ENCODE data around the gene LRCH1.

Gene LRCH1

DNA sequence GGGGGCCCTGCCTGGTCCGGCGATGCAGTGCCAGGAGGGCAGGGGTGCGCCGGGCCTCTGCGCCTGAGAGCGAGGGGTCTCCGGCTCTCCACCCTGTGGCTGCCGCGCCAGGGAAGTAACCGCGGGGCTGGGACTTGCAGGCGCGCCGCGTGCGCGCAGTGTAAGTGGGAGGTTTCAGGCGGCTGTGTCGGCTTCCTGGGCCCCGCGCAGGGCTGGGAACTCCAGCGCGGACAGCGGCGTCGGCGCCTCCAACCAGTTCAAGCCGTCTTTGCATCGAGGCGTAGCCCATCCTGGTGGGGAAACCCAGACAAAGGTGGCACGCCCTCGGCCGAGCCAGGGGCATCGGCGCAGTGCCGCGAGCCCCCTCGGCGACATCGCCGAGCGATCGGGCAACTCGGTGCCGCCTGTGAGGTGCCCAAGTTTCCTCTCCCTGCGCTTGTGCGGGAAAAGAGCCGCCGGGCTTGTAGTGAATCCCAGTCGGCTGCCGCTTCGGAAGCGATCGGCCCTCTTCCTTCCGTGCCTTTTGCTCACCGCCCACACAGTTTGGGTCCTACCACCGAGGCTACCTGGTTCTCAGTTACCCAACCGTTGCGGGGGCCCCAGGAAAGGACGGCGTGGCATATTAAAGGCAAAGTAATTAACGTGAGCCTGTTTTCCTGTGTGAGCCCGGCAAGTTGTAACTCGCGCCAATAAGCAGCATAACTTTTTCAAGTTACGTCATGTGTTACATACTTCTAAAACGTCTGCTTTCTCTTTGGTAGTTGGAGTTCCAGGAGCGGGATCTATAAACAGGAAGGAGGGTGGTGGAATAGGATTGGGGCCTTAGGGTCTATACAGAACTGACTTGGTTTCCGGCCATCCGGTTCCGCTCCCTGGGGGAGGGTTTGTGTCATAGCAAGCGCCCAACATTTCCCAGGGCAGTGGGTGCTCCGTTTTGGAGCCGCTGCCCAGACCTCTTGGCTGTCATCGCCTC lies 1.2 kb downstream of the LRCH1 start:
- H3K36me3 ChIP-seq (ENCODE audit: insufficient read depth), result no peaks in the 10 kb centered on the region
- TF ChIP-seq, protein P1, sequence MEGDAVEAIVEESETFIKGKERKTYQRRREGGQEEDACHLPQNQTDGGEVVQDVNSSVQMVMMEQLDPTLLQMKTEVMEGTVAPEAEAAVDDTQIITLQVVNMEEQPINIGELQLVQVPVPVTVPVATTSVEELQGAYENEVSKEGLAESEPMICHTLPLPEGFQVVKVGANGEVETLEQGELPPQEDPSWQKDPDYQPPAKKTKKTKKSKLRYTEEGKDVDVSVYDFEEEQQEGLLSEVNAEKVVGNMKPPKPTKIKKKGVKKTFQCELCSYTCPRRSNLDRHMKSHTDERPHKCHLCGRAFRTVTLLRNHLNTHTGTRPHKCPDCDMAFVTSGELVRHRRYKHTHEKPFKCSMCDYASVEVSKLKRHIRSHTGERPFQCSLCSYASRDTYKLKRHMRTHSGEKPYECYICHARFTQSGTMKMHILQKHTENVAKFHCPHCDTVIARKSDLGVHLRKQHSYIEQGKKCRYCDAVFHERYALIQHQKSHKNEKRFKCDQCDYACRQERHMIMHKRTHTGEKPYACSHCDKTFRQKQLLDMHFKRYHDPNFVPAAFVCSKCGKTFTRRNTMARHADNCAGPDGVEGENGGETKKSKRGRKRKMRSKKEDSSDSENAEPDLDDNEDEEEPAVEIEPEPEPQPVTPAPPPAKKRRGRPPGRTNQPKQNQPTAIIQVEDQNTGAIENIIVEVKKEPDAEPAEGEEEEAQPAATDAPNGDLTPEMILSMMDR (conservative IDR thresholded peaks at IDR 0.05; ENCODE audit: low read depth, low read length), result 0 out of 2 replicates have a peak, but pooled peaks have one; percentile 15
- peak overlapping the region; percentile 74 for H3K9ac ChIP-seq
- H3K4me3 ChIP-seq (IDR thresholded peaks at IDR 0.05; ENCODE audit: insufficient read depth, low read depth, low read length), result no peak overlapping the region
- no peaks in the 10 kb centered on the region for H4K20me1 ChIP-seq (ENCODE audit: insufficient read depth)
- peak overlapping the region; percentile 93 for H3K4me2 ChIP-seq
- H3K4me1 ChIP-seq (ENCODE audit: low read depth, poor library complexity, severe bottlenecking), result peaks cover 24% of the 10 kb centered on the region
- H3K27me3 ChIP-seq (ENCODE audit: insufficient read depth, low read depth), result no peaks in the 10 kb centered on the region
- H3K27ac ChIP-seq, result peak overlapping the region; percentile 61
- peak overlapping the region; percentile 61 for H2AFZ ChIP-seq (ENCODE audit: low read depth)
- H3K79me2 ChIP-seq (ENCODE audit: insufficient read depth, low read depth), result peaks cover 43% of the 10 kb centered on the region

DNA sequence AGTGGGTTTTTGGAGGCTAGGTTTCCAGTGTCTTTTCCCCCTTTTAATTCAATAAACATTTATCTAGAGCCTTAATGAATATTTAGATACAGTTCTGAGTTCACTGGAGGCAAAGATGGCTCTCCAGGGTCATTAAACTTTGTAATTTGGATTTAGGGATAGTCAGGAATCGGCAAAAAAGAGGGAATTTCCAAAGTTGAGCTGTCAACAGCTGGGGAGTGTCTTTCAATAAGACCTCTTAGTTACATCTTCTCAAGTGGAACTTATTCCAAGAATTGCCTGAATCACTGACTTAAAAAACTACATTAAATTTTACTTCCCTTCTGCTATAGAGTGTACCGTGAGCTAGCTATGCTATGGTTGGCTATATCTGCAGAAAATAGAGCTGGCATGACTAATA lies 2.0 kb downstream of the LRCH1 start:
- H3K79me2 ChIP-seq (ENCODE audit: insufficient read depth, low read depth), result peaks cover 43% of the 10 kb centered on the region
- no peaks in the 10 kb centered on the region for H4K20me1 ChIP-seq (ENCODE audit: insufficient read depth)
- no peak overlapping the region for H3K4me3 ChIP-seq (IDR thresholded peaks at IDR 0.05; ENCODE audit: insufficient read depth, low read depth, low read length)
- H3K9ac ChIP-seq, result peak overlapping the region; percentile 74; the same call in 1 of the 2 replicates
- H2AFZ ChIP-seq (ENCODE audit: low read depth), result no peak overlapping the region
- TF ChIP-seq, protein P1 (conservative IDR thresholded peaks at IDR 0.05; ENCODE audit: low read depth, low read length), result no peak
- peak overlapping the region; percentile 93 for H3K4me2 ChIP-seq
- H3K4me1 ChIP-seq (ENCODE audit: low read depth, poor library complexity, severe bottlenecking), result peaks cover 24% of the 10 kb centered on the region
- H3K27me3 ChIP-seq (ENCODE audit: insufficient read depth, low read depth), result no peaks in the 10 kb centered on the region
- no peaks in the 10 kb centered on the region for H3K36me3 ChIP-seq (ENCODE audit: insufficient read depth)
- no peak overlapping the region for H3K27ac ChIP-seq

DNA sequence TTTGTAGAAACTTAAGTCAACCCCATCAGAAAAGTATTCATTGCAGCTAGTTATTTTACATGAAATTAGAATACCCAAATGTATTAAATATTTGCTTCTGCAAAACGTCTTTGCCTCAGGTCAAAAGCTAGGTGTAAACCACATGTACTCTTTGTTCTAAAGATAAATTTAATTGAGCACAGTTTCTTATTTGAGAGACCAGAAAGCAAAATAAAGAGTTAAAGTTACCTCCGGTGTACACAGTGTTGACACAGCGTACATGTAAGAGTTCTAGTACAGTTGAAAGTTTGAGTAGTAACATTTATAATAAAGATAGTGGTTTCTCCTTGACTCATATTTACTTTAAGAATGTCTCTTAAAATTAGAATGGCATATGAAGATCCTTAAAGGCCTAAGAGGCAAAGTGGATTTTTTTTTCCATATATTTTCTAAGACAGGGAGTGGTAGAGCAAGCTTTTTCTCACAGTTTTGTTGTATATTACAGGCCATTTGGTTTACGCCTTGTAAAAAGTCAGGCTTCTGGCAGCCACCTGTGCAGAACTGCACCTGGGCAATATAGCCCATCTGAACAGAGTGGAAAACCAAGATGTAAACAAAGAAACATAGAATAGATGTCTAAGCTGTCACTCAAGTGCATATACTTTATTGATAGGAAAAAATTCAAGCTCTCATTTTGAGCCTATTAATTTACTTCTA lies 2.9 kb downstream of the LRCH1 start:
- Histone ChIP-seq H3K9ac (no peak overlapping the region), H3K36me3 (ENCODE audit: insufficient read depth) (no peaks in the 10 kb centered on the region), H3K27ac (no peak overlapping the region), H3K27me3 (ENCODE audit: insufficient read depth, low read depth) (no peaks in the 10 kb centered on the region), H3K4me3 (IDR thresholded peaks at IDR 0.05; ENCODE audit: insufficient read depth, low read depth, low read length) (no peak overlapping the region), H4K20me1 (ENCODE audit: insufficient read depth) (no peaks in the 10 kb centered on the region), H3K4me2 (no peak overlapping the region; the same call in 1 of the 2 replicates), H3K4me1 (ENCODE audit: low read depth, poor library complexity, severe bottlenecking) (peaks cover 29% of the 10 kb centered on the region), H3K79me2 (ENCODE audit: insufficient read depth, low read depth) (peaks cover 48% of the 10 kb centered on the region), H2AFZ (ENCODE audit: low read depth) (no peak overlapping the region)
- TF ChIP-seq, protein P1 (conservative IDR thresholded peaks at IDR 0.05; ENCODE audit: low read depth, low read length), result no peak

DNA sequence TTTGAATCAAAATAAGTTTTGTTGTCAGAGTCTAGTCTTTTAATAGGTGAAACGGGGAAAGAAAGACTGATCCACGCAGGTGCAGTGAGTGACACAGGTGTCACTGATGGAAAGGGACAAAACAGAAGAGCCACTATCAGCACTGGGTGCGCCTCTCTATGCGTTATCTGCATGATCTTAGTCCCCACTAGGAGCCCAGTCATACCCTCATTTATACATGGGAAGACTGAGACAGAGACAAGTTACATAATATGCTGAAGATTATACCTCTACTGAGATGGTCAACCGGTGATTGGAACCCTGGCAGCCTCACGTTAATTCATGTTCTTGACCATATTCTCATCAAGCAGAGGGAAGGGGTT lies 3.4 kb downstream of the LRCH1 start:
- Histone ChIP-seq H3K79me2 (ENCODE audit: insufficient read depth, low read depth) (peaks cover 50% of the 10 kb centered on the region), H2AFZ (ENCODE audit: low read depth) (no peak overlapping the region), H3K36me3 (ENCODE audit: insufficient read depth) (no peaks in the 10 kb centered on the region), H3K4me1 (ENCODE audit: low read depth, poor library complexity, severe bottlenecking) (peaks cover 24% of the 10 kb centered on the region), H3K27me3 (ENCODE audit: insufficient read depth, low read depth) (no peaks in the 10 kb centered on the region), H3K4me2 (no peak overlapping the region), H3K4me3 (IDR thresholded peaks at IDR 0.05; ENCODE audit: insufficient read depth, low read depth, low read length) (no peak overlapping the region), H3K27ac (no peak overlapping the region), H3K9ac (no peak overlapping the region), H4K20me1 (ENCODE audit: insufficient read depth) (no peaks in the 10 kb centered on the region)
- TF ChIP-seq, protein P1 (conservative IDR thresholded peaks at IDR 0.05; ENCODE audit: low read depth, low read length), result no peak

All from KMS-11 (cell line).